ENCODE data around the gene PARVG. TPM values are rescaled to one million over a fixed set of nuclear protein-coding genes. Genes with fewer than 3 reads are reported as not detected.

Gene PARVG
- total and polyA plus RNA-seq, 2 of the 8 experiments (the other 6 are each of a cell fraction or from before 2014, with no cell fraction given), result 0.37 to 1.5 TPM

GRCh38 chr22:44244265-44244822 lies 63.6 kb downstream of the PARVG start:
- 93% methylated on average over 9 of the region's 9 CpGs; no CpG with 5 or more reads in 1 of the 2 experiments for WGBS, 2 experiments (ENCODE audit: extremely low coverage in 1 of 2, insufficient coverage in 1 of 2, insufficient read length in 1 of 2, insufficient replicate concordance in 2 of 2, low coverage in 1 of 2, low lambda C conversion rate in 2 of 2, missing lambda C conversion rate in 1 of 2)
- CTCF ChIA-PET (ENCODE audit: partially characterized antibody), result interaction anchor here (1.0 to 1.4 kb wide), 4 partner anchors 13 to 26 kb away, joined by 3 to 4 read pairs (median 4); no protein-coding TSS in a partner anchor

More at GRCh38 chr22:44244265-44244822, 63.6 kb downstream of the PARVG start:
- H3K14ac ChIP-seq (ENCODE audit: insufficient read length), result no peak overlapping the region
- no peak overlapping the region for H4K8ac ChIP-seq (ENCODE audit: extremely low read depth, insufficient read depth, low read length)
- H3K18ac ChIP-seq (ENCODE audit: extremely low read depth, low read length), result no peak overlapping the region
- no peaks in the 10 kb centered on the region for H3K23me2 ChIP-seq (ENCODE audit: low read depth, low read length)
- FAIRE-seq (no peak), DNase-seq (ENCODE audit: low read depth in 1 of 2, low spot score in 2 of 2) (peak in 1 of 2 experiments; percentile 16)
- H3K79me1 ChIP-seq (ENCODE audit: low read depth, low read length), result no peaks in the 10 kb centered on the region
- no peak overlapping the region for H4K5ac ChIP-seq (ENCODE audit: insufficient read length, low read depth, low read length)
- H3K56ac ChIP-seq (replicated peaks; ENCODE audit: insufficient read length, low read depth, low read length), result no peak overlapping the region
- TF ChIP-seq SP2 (IDR thresholded peaks at IDR 0.05; ENCODE audit: low read length) (no peak), ZNF274 (IDR thresholded peaks at IDR 0.05; ENCODE audit: borderline replicate concordance, extremely low read depth, low read length) (no peak), RAD21 (IDR thresholded peaks at IDR 0.05 in 1 of 2, conservative IDR thresholded peaks at IDR 0.05 in 1 of 2; ENCODE audit: low read depth in 2 of 2, low read length in 2 of 2) (no peak; a peak in 1 of 4 replicates), TEAD4 (IDR thresholded peaks at IDR 0.05; ENCODE audit: low read depth, low read length) (no peak), CHD2 (IDR thresholded peaks at IDR 0.05; ENCODE audit: low read length) (no peak), SIN3A (conservative IDR thresholded peaks at IDR 0.05 in 1 of 2, IDR thresholded peaks at IDR 0.05 in 1 of 2; ENCODE audit: low read depth in 1 of 2, low read length in 2 of 2) (no peak), ASH2L (IDR thresholded peaks at IDR 0.05; ENCODE audit: low read length) (no peak), ATF2 (IDR thresholded peaks at IDR 0.05; ENCODE audit: low read length) (no peak), RBBP5 (IDR thresholded peaks at IDR 0.05; ENCODE audit: borderline replicate concordance, low read depth, low read length) (no peak), KDM1A (IDR thresholded peaks at IDR 0.05; ENCODE audit: borderline replicate concordance, low read length) (no peak)
- no peak overlapping the region for H2BK120ac ChIP-seq (replicated peaks; ENCODE audit: low read depth, low read length)
- H3K27ac ChIP-seq (ENCODE audit: low read depth, low read length), result no peak overlapping the region
- no peak overlapping the region for H2BK15ac ChIP-seq (ENCODE audit: low read length)
- H4K20me1 ChIP-seq (replicated peaks in 1 of 2; ENCODE audit: control insufficient read depth in 1 of 2, insufficient read depth in 2 of 2, low read length in 2 of 2), result peaks cover 0 to 1% of the 10 kb centered on the region in 2 experiments
- H3K4me1 ChIP-seq (replicated peaks in 1 of 4; ENCODE audit: control insufficient read depth in 3 of 4, insufficient read depth in 4 of 4, low read length in 3 of 4), result no peaks in the 10 kb centered on the region
- no peak overlapping the region for H2BK20ac ChIP-seq (ENCODE audit: low read length)
- POLR2A ChIA-PET (ENCODE audit: partially characterized antibody), result no interaction called here
- peaks cover 0 to 3% of the 10 kb centered on the region in 2 experiments; a peak in 2 of 4 replicates for H3K9me3 ChIP-seq (ENCODE audit: insufficient read depth in 2 of 2, low read depth in 1 of 2, low read length in 1 of 2)
- no peak overlapping the region for H3K9ac ChIP-seq (replicated peaks in 1 of 4; ENCODE audit: extremely low read depth in 1 of 4, low read depth in 3 of 4, low read length in 3 of 4)
- H3K4me3 ChIP-seq (ENCODE audit: extremely low read depth in 1 of 4, insufficient read depth in 2 of 4, low read depth in 3 of 4, low read length in 4 of 4), result no peak overlapping the region
- H3K23ac ChIP-seq (ENCODE audit: insufficient read length), result no peak overlapping the region
- H4K91ac ChIP-seq (replicated peaks; ENCODE audit: insufficient read length, low read length), result no peak overlapping the region
- H2BK12ac ChIP-seq (ENCODE audit: low read depth, low read length), result no peak overlapping the region
- H3K27me3 ChIP-seq (replicated peaks in 1 of 4; ENCODE audit: control insufficient read depth in 3 of 4, extremely low read depth in 1 of 4, insufficient read depth in 3 of 4, low read length in 3 of 4), result no peaks in the 10 kb centered on the region
- H2BK5ac ChIP-seq (ENCODE audit: low read depth, low read length), result no peak overlapping the region
- no peaks in the 10 kb centered on the region for H3K79me2 ChIP-seq (ENCODE audit: control insufficient read depth in 1 of 2, insufficient read depth in 2 of 2, low read length in 2 of 2)
- no peaks in the 10 kb centered on the region for H3K36me3 ChIP-seq (ENCODE audit: control insufficient read depth in 2 of 4, insufficient read depth in 4 of 4, low read length in 3 of 4)
- H3K4me2 ChIP-seq (ENCODE audit: insufficient read depth in 1 of 2, low read depth in 2 of 2, low read length in 2 of 2), result no peak overlapping the region
- no peak overlapping the region for H3K4ac ChIP-seq (replicated peaks; ENCODE audit: insufficient read length, low read depth, low read length)
- no peak overlapping the region for H2AFZ ChIP-seq (ENCODE audit: low read length)
- no peak overlapping the region for H2AK5ac ChIP-seq (ENCODE audit: low read depth, low read length)
